ENCODE results near the gene STAG1. TPM values are rescaled to one million over a fixed set of nuclear protein-coding genes. Genes with fewer than 3 reads are reported as not detected.

Gene STAG1
- total and polyA plus RNA-seq, 9 of the 15 experiments (the other 6 are each of a cell fraction or from before 2014, with no cell fraction given): 2.7 to 17.7 (median 8.8) TPM

GRCh38 chr3:136788154-136788553 is 36.0 kb upstream of the STAG1 start:
- ChIA-PET CTCF (ENCODE audit: low intra/inter-chr PET ratio) (no interaction called here), POLR2A (no interaction called here)
- Histone ChIP-seq H2AFZ (ENCODE audit: low read depth, low read length) (0 out of 2 replicates have a peak overlapping the region, but pooled peaks have one; percentile 32), H4K20me1 (replicated peaks; ENCODE audit: control insufficient read depth, insufficient read depth, low read length) (no peaks in the 10 kb centered on the region), H3K36me3 (ENCODE audit: control insufficient read depth, insufficient read depth, low read length) (no peaks in the 10 kb centered on the region), H3K9ac (ENCODE audit: insufficient read depth in 1 of 2, low read depth in 2 of 2, low read length in 2 of 2) (no peak overlapping the region), H3K4me2 (ENCODE audit: insufficient read depth, low read length) (no peak overlapping the region), H3K9me1 (ENCODE audit: control insufficient read depth, insufficient read depth, low read length) (no peaks in the 10 kb centered on the region), H3K9me3 (replicated peaks; ENCODE audit: control insufficient read depth, insufficient read depth, low read depth, low read length) (no peaks in the 10 kb centered on the region), H3K79me2 (ENCODE audit: control insufficient read depth, insufficient read depth, low read length) (no peaks in the 10 kb centered on the region), H3K27ac (ENCODE audit: extremely low read depth, low read depth, low read length) (no peak overlapping the region; the same call in 2 of the 3 replicates), H3K27me3 (ENCODE audit: control insufficient read depth in 2 of 2, insufficient read depth in 2 of 2, low read length in 2 of 2) (no peaks in the 10 kb centered on the region), H3K4me3 (no peak overlapping the region), H3K4me1 (replicated peaks in 1 of 2; ENCODE audit: control insufficient read depth in 2 of 2, insufficient read depth in 2 of 2, low read length in 2 of 2) (peaks cover 6 to 8% of the 10 kb centered on the region in 2 experiments)
- BruUV-seq (replicated peaks): no TSS peak
- no peak for ATAC-seq
- no peak for FAIRE-seq
- no peak for TF ChIP-seq TAL1 (IDR thresholded peaks at IDR 0.05)
- TF ChIP-seq ZNF175 (CRISPR knock-in tag; IDR thresholded peaks at IDR 0.05; ENCODE audit: low read depth): no peak
- TF ChIP-seq ZNF830 (CRISPR knock-in tag; IDR thresholded peaks at IDR 0.05): no peak
- no peak for TF ChIP-seq NCOA2 (IDR thresholded peaks at IDR 0.05; ENCODE audit: partially characterized antibody in 2 of 2)
- no peak for TF ChIP-seq MEF2D (tag; conservative IDR thresholded peaks at IDR 0.05; ENCODE audit: low read depth)
- in situ Hi-C loops (cut with MboI) (no loop called here), intact Hi-C loops (cut with micrococcal nuclease) (no loop called here)
- no peak for DNase-seq (ENCODE audit: extremely low read depth in 1 of 4, low spot score in 3 of 4)
- 93% methylated on average over 1 of the region's 1 CpG for WGBS (ENCODE audit: insufficient coverage, low coverage, missing lambda C conversion rate)

- no peak overlapping the region for H3K4me3 ChIP-seq
- 39% methylated on average over 2 of the region's 2 CpGs for WGBS (ENCODE audit: insufficient coverage, low coverage, missing lambda C conversion rate)
- no peak overlapping the region for H3K4me2 ChIP-seq (ENCODE audit: insufficient read depth, low read length)
- H3K9me1 ChIP-seq (ENCODE audit: control insufficient read depth, insufficient read depth, low read length): no peaks in the 10 kb centered on the region
- intact Hi-C loops (cut with micrococcal nuclease) (no loop called here), in situ Hi-C loops (cut with MboI) (no loop called here)
- peaks cover 6 to 8% of the 10 kb centered on the region in 2 experiments for H3K4me1 ChIP-seq (replicated peaks in 1 of 2; ENCODE audit: control insufficient read depth in 2 of 2, insufficient read depth in 2 of 2, low read length in 2 of 2)
- H3K36me3 ChIP-seq (ENCODE audit: control insufficient read depth, insufficient read depth, low read length): no peaks in the 10 kb centered on the region
- FAIRE-seq (peak; percentile 62), DNase-seq (ENCODE audit: extremely low read depth in 1 of 4, low spot score in 3 of 4) (peak; percentile 11 to 21 (median 12)), ATAC-seq (peak; percentile 59)
- H3K9me3 ChIP-seq (replicated peaks; ENCODE audit: control insufficient read depth, insufficient read depth, low read depth, low read length): no peaks in the 10 kb centered on the region
- H2AFZ ChIP-seq (ENCODE audit: low read depth, low read length): peak overlapping the region; percentile 83
- no peaks in the 10 kb centered on the region for H3K79me2 ChIP-seq (ENCODE audit: control insufficient read depth, insufficient read depth, low read length)
- ChIA-PET POLR2A (interaction anchor here (1.3 kb wide), 1 partner anchor 15 kb away, joined by 6 read pairs; no protein-coding TSS in a partner anchor), CTCF (ENCODE audit: low intra/inter-chr PET ratio) (no interaction called here)
- no peaks in the 10 kb centered on the region for H3K27me3 ChIP-seq (ENCODE audit: control insufficient read depth in 2 of 2, insufficient read depth in 2 of 2, low read length in 2 of 2)
- H3K9ac ChIP-seq (ENCODE audit: insufficient read depth in 1 of 2, low read depth in 2 of 2, low read length in 2 of 2): no peak overlapping the region
- peak overlapping the region; percentile 55; the same call in 1 of the 3 replicates for H3K27ac ChIP-seq (ENCODE audit: extremely low read depth, low read depth, low read length)
- H4K20me1 ChIP-seq (replicated peaks; ENCODE audit: control insufficient read depth, insufficient read depth, low read length): no peaks in the 10 kb centered on the region
- no TSS peak for BruUV-seq (replicated peaks)
- TF ChIP-seq RREB1 (CRISPR knock-in tag; IDR thresholded peaks at IDR 0.05) (no peak), NR2C1 (IDR thresholded peaks at IDR 0.05) (no peak), NR2C1 (tag; IDR thresholded peaks at IDR 0.05) (no peak), ZNF584 (CRISPR knock-in tag; IDR thresholded peaks at IDR 0.05; ENCODE audit: low read depth) (no peak), L3MBTL2 (IDR thresholded peaks at IDR 0.05) (peak; percentile 25; the same call in 1 of the 2 replicates)
These were observed 35.2 kb upstream of the STAG1 start for GRCh38 chr3:136787349-136787748.

Data from K562 (cell line).